ENCODE data around the gene WDR7. TPM values are rescaled to one million over a fixed set of nuclear protein-coding genes. Genes with fewer than 3 reads are reported as not detected.
"Not testable (repeated sequence)": the region's sequence is repeated elsewhere in the genome, so short reads cannot be mapped to it uniquely, and the experiment has no call there.

Gene WDR7
- total RNA-seq, 4 donors from 2014 or later: 16.2 to 39.4 (median 19.9) TPM

DNA sequence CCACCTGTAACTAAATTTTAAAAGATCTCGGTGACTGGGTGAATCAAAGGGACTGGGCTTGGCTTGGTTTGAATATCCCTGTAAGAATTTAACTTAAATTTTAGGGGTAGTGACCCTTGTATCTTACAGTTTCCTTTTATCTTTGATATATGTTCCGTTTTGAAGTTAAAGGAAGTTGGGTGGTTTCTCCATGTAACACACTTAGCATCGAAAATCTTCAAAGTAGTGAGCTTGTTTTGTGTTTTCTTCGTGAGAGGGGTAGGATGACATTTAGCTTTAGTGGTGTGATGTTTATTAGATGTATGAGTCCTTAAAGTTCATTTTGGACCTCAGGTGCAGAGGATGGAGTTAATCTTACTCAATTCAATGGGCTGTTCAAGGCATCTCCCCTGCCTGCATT, 1.6 kb downstream of the WDR7 start:
- DNase-seq (ENCODE audit: low spot score) (no peak), ATAC-seq (ENCODE audit: low FRiP score) (no peak)
- TF ChIP-seq, protein P1, sequence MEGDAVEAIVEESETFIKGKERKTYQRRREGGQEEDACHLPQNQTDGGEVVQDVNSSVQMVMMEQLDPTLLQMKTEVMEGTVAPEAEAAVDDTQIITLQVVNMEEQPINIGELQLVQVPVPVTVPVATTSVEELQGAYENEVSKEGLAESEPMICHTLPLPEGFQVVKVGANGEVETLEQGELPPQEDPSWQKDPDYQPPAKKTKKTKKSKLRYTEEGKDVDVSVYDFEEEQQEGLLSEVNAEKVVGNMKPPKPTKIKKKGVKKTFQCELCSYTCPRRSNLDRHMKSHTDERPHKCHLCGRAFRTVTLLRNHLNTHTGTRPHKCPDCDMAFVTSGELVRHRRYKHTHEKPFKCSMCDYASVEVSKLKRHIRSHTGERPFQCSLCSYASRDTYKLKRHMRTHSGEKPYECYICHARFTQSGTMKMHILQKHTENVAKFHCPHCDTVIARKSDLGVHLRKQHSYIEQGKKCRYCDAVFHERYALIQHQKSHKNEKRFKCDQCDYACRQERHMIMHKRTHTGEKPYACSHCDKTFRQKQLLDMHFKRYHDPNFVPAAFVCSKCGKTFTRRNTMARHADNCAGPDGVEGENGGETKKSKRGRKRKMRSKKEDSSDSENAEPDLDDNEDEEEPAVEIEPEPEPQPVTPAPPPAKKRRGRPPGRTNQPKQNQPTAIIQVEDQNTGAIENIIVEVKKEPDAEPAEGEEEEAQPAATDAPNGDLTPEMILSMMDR (IDR thresholded peaks at IDR 0.05): no peak

DNA sequence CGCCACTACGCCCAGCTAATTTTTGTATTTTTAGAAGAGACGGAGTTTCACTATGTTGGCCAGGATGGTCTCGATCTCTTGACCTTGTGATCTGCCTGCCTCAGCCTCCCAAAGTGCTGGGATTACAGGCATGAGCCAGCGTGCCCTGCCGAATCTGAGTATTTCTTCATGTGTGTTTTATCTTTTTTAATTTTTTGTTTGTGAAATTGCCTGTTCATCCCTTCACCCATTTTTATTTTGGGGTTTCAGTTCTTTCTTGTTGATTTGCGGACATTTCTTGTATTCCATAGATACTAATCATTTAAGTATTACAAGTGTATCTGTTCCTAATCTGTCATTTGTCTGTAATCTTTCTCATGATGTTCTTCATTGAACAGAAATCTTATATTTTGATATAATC, 3.1 kb downstream of the WDR7 start:
- DNase-seq (ENCODE audit: low spot score); ATAC-seq (ENCODE audit: low FRiP score): not testable (repeated sequence)

DNA sequence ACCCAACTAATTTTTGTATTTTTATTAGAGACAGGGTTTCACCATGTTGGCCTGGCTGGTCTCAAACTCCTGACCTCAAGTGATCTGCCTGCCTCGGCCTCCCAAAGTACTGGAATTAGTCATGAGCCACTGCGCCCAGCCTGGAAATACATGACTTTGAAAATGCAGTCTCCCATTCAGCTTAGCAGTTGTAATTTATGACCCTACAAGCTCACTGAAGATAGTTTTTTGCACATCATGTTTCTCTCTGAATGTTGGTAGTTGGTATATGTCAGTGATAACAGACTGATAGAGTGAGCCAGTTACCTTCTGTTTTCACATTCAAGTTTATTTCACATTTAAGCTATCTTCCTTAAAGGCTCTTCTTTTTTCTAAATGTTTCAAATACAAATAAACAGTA, 7.1 kb downstream of the WDR7 start:
- no peak for DNase-seq (ENCODE audit: low spot score)
- ATAC-seq (ENCODE audit: low FRiP score): no peak
- TF ChIP-seq, protein P1 (IDR thresholded peaks at IDR 0.05): no peak

DNA sequence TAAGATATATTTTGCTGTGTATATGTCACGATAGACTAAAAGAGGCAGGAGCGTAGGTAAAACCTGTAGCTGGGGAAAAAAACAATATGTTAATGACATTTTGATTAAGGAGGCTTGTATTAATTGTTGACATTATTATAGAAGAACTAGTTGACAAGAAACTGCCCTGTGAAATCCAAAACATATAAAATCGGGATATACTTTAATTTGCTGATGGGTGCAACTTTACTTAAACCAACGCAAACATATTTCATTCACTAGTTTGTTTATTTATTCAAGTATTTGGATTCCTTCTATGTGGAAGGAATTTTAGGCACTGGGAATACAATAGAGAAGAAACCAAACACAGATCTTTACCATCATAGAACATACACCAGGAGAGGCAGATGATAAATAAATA, 8.0 kb downstream of the WDR7 start:
- TF ChIP-seq, protein P1 (IDR thresholded peaks at IDR 0.05): no peak
- DNase-seq (ENCODE audit: low spot score): no peak
- ATAC-seq (ENCODE audit: low FRiP score): no peak

DNA sequence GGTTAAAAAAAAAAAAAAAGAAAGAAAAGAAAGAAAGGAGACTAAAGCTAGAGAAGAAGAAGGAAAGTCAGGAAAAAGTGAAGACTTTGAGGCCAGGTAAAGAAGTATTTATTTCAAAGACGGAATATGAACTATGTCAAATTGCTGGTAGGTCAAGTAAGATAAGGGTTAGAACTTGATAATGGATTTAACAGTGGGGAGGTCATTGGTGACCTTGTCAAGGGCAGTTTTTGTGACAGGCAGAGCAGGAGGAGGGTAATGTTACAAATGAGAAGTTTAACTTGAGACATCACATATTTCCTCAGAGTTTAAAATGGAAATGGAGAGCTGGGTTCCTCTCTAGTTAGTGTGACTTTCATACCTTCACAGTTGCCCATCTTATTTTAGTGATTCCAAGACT, 9.5 kb downstream of the WDR7 start:
- TF ChIP-seq, protein P1 (IDR thresholded peaks at IDR 0.05): no peak
- no peak for ATAC-seq (ENCODE audit: low FRiP score)
- DNase-seq (ENCODE audit: low spot score): no peak

DNA sequence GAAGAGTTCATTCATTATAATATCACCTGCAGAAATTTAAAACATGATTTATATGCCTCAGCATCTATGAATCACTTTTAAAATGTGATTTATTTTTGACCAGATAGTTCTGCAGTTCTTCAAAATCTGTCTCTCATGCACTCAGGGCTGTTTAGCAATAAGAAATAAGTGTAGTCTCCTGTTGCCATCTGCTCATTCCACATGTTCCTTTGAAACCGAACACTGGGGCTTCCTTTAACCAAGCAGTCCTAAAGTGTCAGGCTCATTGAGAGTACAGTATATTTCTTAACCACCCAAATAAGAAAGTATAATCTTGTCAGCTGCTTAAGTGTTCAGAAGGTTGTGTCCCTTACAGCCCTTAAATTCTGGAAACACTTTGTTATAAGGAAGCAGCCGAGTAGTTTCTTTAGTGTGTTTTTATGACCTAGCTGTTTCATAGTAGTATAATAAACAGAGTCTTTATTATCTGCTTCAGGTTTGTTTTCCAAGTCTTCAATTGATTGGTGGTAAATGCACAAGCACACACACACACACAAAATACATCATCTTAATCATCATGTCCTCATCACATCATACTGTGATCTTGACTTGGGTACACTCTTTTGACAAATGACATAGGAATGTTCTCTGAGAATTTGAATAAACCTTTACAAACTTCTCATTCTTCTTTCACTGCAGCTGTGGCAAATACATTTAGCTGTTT, 10.4 kb downstream of the WDR7 start:
- TF ChIP-seq, protein P1 (IDR thresholded peaks at IDR 0.05): no peak
- ATAC-seq (ENCODE audit: low FRiP score): no peak
- DNase-seq (ENCODE audit: low spot score): no peak

DNA sequence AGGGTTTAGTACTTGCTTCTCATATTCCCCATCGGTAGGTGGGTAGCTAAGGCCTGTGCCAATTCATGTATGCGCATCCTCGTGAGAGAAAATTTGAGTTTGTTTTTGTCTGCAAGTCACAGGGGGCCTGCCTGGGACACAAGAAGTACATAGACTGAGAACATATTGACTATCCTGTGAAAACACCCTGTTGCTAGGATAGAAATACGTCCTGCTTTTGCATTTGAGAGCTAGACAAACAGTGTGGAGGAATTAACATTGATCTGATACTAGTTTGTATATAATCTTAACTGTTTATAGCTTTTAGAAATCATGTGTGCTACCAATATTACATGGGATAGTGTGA, 10.9 kb downstream of the WDR7 start:
- DNase-seq (ENCODE audit: low spot score): no peak
- TF ChIP-seq, protein P1 (IDR thresholded peaks at IDR 0.05): no peak
- ATAC-seq (ENCODE audit: low FRiP score): no peak

Measured in omental fat pad (tissue), 4 donors.